GM12878 (cell line): Measurements from ENCODE around the gene TTYH3. TPM values are rescaled to one million over a fixed set of nuclear protein-coding genes. Genes with fewer than 3 reads are reported as not detected.

Experiments used
- ATAC-seq: fragments of 200-7000 bp; cut with Tn5 transposase; 3 replicates; pipeline ENCODE4 v1.9.1; 2020; ENCODE audit warnings: mild to moderate bottlenecking, moderate library complexity
- BruUV-seq: library from RNA; stranded (reverse); fragments of 400-500 nt; replicated peaks from 2 replicates; lab custom pipeline; 2021; lab: Mats Ljungman, UMichigan
- CTCF ChIA-PET: fragments of 300-600 bp; sonication (Branson Sonifier 250); formaldehyde crosslinking; extraction: SDS; loops from one replicate; lab custom pipeline; 2021; ENCODE audit warnings: inconsistent platforms; lab: Yijun Ruan, JAX
- POLR2A ChIA-PET: fragments of 350-600 bp; formaldehyde crosslinking; extraction: SDS; loops from one replicate; lab custom pipeline; 2021; ENCODE audit warnings: inconsistent platforms; lab: Charles Lee
- RAD21 ChIA-PET: fragments of 300-600 bp; sonication (Branson Sonifier 250); formaldehyde crosslinking; loops from one replicate; lab custom pipeline; 2023; ENCODE audit warnings: antibody characterized with exemption; ENCODE audit not compliant: unreplicated experiment; lab: Charles Lee
- SMC1A ChIA-PET: fragments of 300-600 bp; sonication (Branson Sonifier 250); formaldehyde crosslinking; loops from one replicate; lab custom pipeline; 2023; ENCODE audit not compliant: unreplicated experiment, uncharacterized antibody; lab: Charles Lee
- DNase-seq: peaks from one replicate; pipeline ENCODE4 v3.0.0-alpha.2; 2011; ENCODE audit warnings: low read depth, low spot score
- FAIRE-seq: peaks from 3 replicates; lab custom pipeline; 2011; peaks lifted over from hg19 to GRCh38; lab: Jason Lieb, UNC
- H2AFZ ChIP-seq: 2 replicates; pipeline ENCODE4 v1.6.0; 2011; ENCODE audit warnings: low read depth, low read length, control low read depth; ENCODE audit not compliant: control insufficient read depth
- H3K27ac ChIP-seq: 2 replicates; pipeline ENCODE4 v1.5.1; 2011; ENCODE audit warnings: control low read depth; ENCODE audit not compliant: control insufficient read depth, insufficient read depth
- H3K27me3 ChIP-seq, 2 experiments: replicated peaks in 1 of 2; 2 replicates each; pipeline versions ENCODE4 v1.6.0 to v1.6.1; 2011; ENCODE audit warnings: low read length in 1 of 2; ENCODE audit not compliant: control insufficient read depth in 2 of 2, insufficient read depth in 2 of 2
- H3K36me3 ChIP-seq, 2 experiments: 2 replicates each; pipeline ENCODE4 v1.5.1; 2011; ENCODE audit warnings: low read length in 1 of 2; ENCODE audit not compliant: control insufficient read depth in 2 of 2, insufficient read depth in 2 of 2
- H3K4me1 ChIP-seq: 2 replicates; pipeline ENCODE4 v1.6.1; 2011; ENCODE audit warnings: mild to moderate bottlenecking, low read length, moderate library complexity, mixed read lengths; ENCODE audit not compliant: control insufficient read depth, insufficient read depth
- H3K4me2 ChIP-seq: 2 replicates; pipeline ENCODE4 v1.6.0; 2011; ENCODE audit warnings: control low read depth; ENCODE audit not compliant: control insufficient read depth, insufficient read depth
- H3K4me3 ChIP-seq: fragments of 200-600 bp; sonication (generic); 2 replicates; pipeline ENCODE4 v1.5.1; 2016
- H3K79me2 ChIP-seq: 2 replicates; pipeline ENCODE4 v1.6.0; 2011; ENCODE audit warnings: low read length; ENCODE audit not compliant: control insufficient read depth, insufficient read depth
- H3K9ac ChIP-seq: 2 replicates; pipeline ENCODE4 v1.8.0; 2011; ENCODE audit warnings: low read length, control low read depth, mixed read lengths; ENCODE audit not compliant: control insufficient read depth, insufficient read depth
- H3K9me3 ChIP-seq: replicated peaks from 3 replicates; pipeline ENCODE4 v1.5.1; 2011; ENCODE audit warnings: mild to moderate bottlenecking, low read length; ENCODE audit not compliant: control insufficient read depth, insufficient read depth
- H4K20me1 ChIP-seq: 2 replicates; pipeline ENCODE4 v1.6.0; 2011; ENCODE audit not compliant: control insufficient read depth, insufficient read depth
- CBFB ChIP-seq: IDR thresholded peaks from 2 replicates; pipeline ENCODE4 v1.6.1; 2016; ENCODE audit warnings: antibody characterized with exemption, low read depth
- EGR1 ChIP-seq, 2 experiments: IDR thresholded peaks; 1 replicate in 1 of 2; 2 replicates in 1 of 2; pipeline ENCODE4 v1.6.1; 2011 to 2012; ENCODE audit warnings: low read depth in 2 of 2, low read length in 2 of 2, borderline replicate concordance in 1 of 2, mild to moderate bottlenecking in 1 of 2, moderate library complexity in 1 of 2
- ETV6 ChIP-seq, 2 experiments: fragments of 450-650 bp in 1 of 2; IDR thresholded peaks in 1 of 2; conservative IDR thresholded peaks in 1 of 2; 2 replicates each; pipeline ENCODE4 v1.6.1; 2014; ENCODE audit warnings: antibody characterized with exemption in 1 of 2, borderline replicate concordance in 1 of 2, low read depth in 1 of 2, mild to moderate bottlenecking in 1 of 2, moderate library complexity in 1 of 2
- GATAD2B ChIP-seq: fragments of 450-650 bp; conservative IDR thresholded peaks from 2 replicates; pipeline ENCODE4 v1.6.1; 2017; ENCODE audit warnings: low read depth, mild to moderate bottlenecking, moderate library complexity
- IRF3 ChIP-seq: fragments of 450-650 bp; IDR thresholded peaks from 2 replicates; pipeline ENCODE4 v1.6.1; 2014; ENCODE audit warnings: mild to moderate bottlenecking
- MYC ChIP-seq: IDR thresholded peaks from 2 replicates; pipeline ENCODE4 v1.6.1; 2011; ENCODE audit warnings: mild to moderate bottlenecking, low read length, moderate library complexity, inconsistent platforms; ENCODE audit not compliant: insufficient read depth, insufficient replicate concordance, insufficient read length, severe bottlenecking
- PAX8 ChIP-seq: fragments of 450-650 bp; IDR thresholded peaks from 2 replicates; pipeline ENCODE4 v1.6.1; 2017; ENCODE audit warnings: mild to moderate bottlenecking, moderate library complexity
- POLR2AphosphoS2 ChIP-seq: IDR thresholded peaks from 2 replicates; pipeline ENCODE4 v1.6.1; 2011; ENCODE audit warnings: low read depth, mild to moderate bottlenecking, low read length, improper control_type of control experiment, moderate library complexity
- SMARCA5 ChIP-seq: fragments of 450-650 bp; IDR thresholded peaks from 2 replicates; pipeline ENCODE4 v1.6.1; 2017; ENCODE audit warnings: mild to moderate bottlenecking
- SMC3 ChIP-seq: IDR thresholded peaks from 2 replicates; pipeline ENCODE4 v1.6.1; 2011; ENCODE audit warnings: low read length, improper control_type of control experiment, borderline replicate concordance
- SP1 ChIP-seq: IDR thresholded peaks from one replicate; pipeline ENCODE4 v1.6.1; 2011; ENCODE audit warnings: low read depth, low read length
- SPI1 ChIP-seq: IDR thresholded peaks from 2 replicates; pipeline ENCODE4 v1.6.1; 2011; ENCODE audit warnings: low read depth, mild to moderate bottlenecking, low read length, moderate library complexity, borderline replicate concordance; ENCODE audit not compliant: insufficient read depth
- SREBF2 ChIP-seq: IDR thresholded peaks from 2 replicates; pipeline ENCODE4 v1.6.1; 2012; ENCODE audit warnings: mild to moderate bottlenecking, low read length
- WGBS: methylation state at CpG from one replicate; pipeline ENCODE4 v1.1.6; 2016; ENCODE audit warnings: low lambda C conversion rate; ENCODE audit not compliant: insufficient replicate concordance, insufficient coverage; ENCODE audit errors: missing lambda C conversion rate; 5-methylcytosine and 5-hydroxymethylcytosine counted together
- in situ Hi-C: fragments of 300-500 bp; cut with MboI; formaldehyde crosslinking; loops from 9 replicates; pipeline ENCODE4 v1.14.3; 2018; ENCODE audit warnings: mixed read lengths
- intact Hi-C: fragments of 100-400 bp; cut with micrococcal nuclease; formaldehyde crosslinking; loops from one replicate; pipeline ENCODE4 v1.14.2; 2022; ENCODE audit not compliant: unreplicated experiment
- polyA plus RNA-seq, 11 experiments: library from polyadenylated mRNA; depleted of rRNA in 4 of 11; unstranded in 6 of 11; stranded (reverse) in 5 of 11; fragments of >200 nt; fragmentation: Nextera tagmentation in 4 of 11; fragmentation: Illumina TruSeq in 1 of 11; extraction: Ambion mirVana in 4 of 11; extraction: Trizol in 1 of 11; gene quantifications; 1 replicate in 1 of 11; 2 replicates in 10 of 11; pipeline versions ENCODE4 v1.2.1 to v1.2.3, GENCODE V29; 2011 to 2016; ENCODE audit warnings: inconsistent platforms in 2 of 11, missing spikeins in 2 of 11, low read depth in 1 of 11
- total RNA-seq, 4 experiments: library from RNA; depleted of rRNA in 3 of 4; stranded (reverse); fragments of >200 nt in 3 of 4; fragmentation: Illumina TruSeq in 1 of 4; extraction: Trizol in 1 of 4; gene quantifications; 2 replicates each; pipeline versions ENCODE4 v1.2.1 to v1.2.3, GENCODE V29; 2013 to 2021
- TF ChIP-seq, protein P1 (sequence below): fragments of 450-650 bp; IDR thresholded peaks from 2 replicates; pipeline ENCODE4 v1.6.1; 2017; ENCODE audit warnings: antibody characterized with exemption, mild to moderate bottlenecking, moderate library complexity

The TTYH3 gene
- total and polyA plus RNA-seq, 10 of the 15 experiments (the other 5 are each of a cell fraction or from before 2014, with no cell fraction given), result 0.79 to 71.4 (median 10.5) TPM

DNA sequence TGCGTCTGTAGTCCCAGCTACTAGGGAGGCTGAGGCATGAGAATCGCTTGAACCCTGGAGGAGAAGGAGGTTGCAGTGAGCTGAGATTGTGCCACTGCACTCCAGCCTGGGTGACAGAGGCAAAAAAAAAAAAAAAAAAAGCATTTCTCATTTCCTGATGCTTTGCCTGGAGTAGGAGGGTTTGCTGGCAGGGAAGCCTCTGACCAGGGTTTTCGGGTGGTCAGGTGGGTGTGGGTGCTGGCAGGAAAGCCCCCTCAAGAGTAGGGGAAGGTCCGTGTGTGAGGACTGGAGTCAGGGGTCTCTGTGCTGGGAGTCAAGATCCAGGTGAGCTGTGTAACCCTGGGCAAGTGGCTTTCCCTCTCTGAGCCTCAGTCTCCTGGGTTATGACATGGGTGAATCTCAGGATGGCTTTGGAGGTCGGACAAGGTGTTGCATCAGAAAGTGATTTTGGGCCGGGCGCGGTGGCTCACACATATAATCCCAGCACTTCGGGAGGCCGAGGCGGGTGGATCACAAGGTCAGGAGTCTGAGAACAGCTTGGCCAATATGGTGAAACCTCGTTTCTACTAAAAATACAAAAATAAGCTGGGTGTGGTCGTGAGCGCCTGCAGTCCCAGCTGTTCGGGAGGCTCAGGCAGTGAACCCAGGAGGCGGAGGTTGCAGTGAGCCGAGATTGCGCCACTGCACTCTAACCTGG, 59.4 kb downstream of the TTYH3 start:
- RAD21 ChIA-PET, result interaction anchor here (2.2 kb wide), 1 partner anchor 19 kb away, joined by 5 read pairs; no protein-coding TSS in a partner anchor
- H3K27me3 ChIP-seq, result peaks cover 3 to 7% of the 10 kb centered on the region in 2 experiments; a peak in 3 of 4 replicates
- H3K4me3 ChIP-seq, result no peak overlapping the region
- H3K9me3 ChIP-seq, result no peaks in the 10 kb centered on the region
- FAIRE-seq (no peak), DNase-seq (no peak), ATAC-seq (no peak)
- H3K36me3 ChIP-seq, result no peaks in the 10 kb centered on the region
- POLR2A ChIA-PET, result interaction anchor here (0.6 to 1.5 kb wide), 4 partner anchors 13 to 38 kb away, joined by 3 to 6 read pairs (median 4); no protein-coding TSS in a partner anchor
- BruUV-seq, result no TSS peak
- no peak overlapping the region for H3K9ac ChIP-seq
- WGBS, result 76% methylated on average over 18 of the region's 18 CpGs
- H3K27ac ChIP-seq, result no peak overlapping the region
- TF ChIP-seq MYC (no peak), GATAD2B (no peak), SREBF2 (no peak), SP1 (no peak), POLR2AphosphoS2 (no peak), SMARCA5 (no peak), CBFB (no peak), ETV6 (conservative IDR thresholded peaks at IDR 0.05 in 1 of 2, IDR thresholded peaks at IDR 0.05 in 1 of 2; ENCODE audit: borderline replicate concordance in 1 of 2, low read depth in 1 of 2) (no peak), EGR1 (IDR thresholded peaks at IDR 0.05; ENCODE audit: borderline replicate concordance in 1 of 2, low read depth in 2 of 2, low read length in 2 of 2) (no peak), PAX8 (no peak), SMC3 (no peak), IRF3 (no peak), SPI1 (no peak)
- TF ChIP-seq, protein P1, sequence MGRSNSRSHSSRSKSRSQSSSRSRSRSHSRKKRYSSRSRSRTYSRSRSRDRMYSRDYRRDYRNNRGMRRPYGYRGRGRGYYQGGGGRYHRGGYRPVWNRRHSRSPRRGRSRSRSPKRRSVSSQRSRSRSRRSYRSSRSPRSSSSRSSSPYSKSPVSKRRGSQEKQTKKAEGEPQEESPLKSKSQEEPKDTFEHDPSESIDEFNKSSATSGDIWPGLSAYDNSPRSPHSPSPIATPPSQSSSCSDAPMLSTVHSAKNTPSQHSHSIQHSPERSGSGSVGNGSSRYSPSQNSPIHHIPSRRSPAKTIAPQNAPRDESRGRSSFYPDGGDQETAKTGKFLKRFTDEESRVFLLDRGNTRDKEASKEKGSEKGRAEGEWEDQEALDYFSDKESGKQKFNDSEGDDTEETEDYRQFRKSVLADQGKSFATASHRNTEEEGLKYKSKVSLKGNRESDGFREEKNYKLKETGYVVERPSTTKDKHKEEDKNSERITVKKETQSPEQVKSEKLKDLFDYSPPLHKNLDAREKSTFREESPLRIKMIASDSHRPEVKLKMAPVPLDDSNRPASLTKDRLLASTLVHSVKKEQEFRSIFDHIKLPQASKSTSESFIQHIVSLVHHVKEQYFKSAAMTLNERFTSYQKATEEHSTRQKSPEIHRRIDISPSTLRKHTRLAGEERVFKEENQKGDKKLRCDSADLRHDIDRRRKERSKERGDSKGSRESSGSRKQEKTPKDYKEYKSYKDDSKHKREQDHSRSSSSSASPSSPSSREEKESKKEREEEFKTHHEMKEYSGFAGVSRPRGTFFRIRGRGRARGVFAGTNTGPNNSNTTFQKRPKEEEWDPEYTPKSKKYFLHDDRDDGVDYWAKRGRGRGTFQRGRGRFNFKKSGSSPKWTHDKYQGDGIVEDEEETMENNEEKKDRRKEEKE, result no peak
- in situ Hi-C loops, result no loop called here
- no peaks in the 10 kb centered on the region; the same call in 1 of the 2 replicates for H4K20me1 ChIP-seq
- peaks cover 27% of the 10 kb centered on the region for H3K4me1 ChIP-seq
- intact Hi-C loops, result no loop called here
- no peaks in the 10 kb centered on the region for H3K79me2 ChIP-seq
- no peak overlapping the region for H2AFZ ChIP-seq
- SMC1A ChIA-PET, result interaction anchor here (0.9 to 5.8 kb wide), 2 partner anchors 19 to 82 kb away, joined by 4 to 49 read pairs; no protein-coding TSS in a partner anchor
- CTCF ChIA-PET, result interaction anchor here (0.9 to 3.1 kb wide), 4 partner anchors 19 to 124 kb away, joined by 3 to 56 read pairs (median 4); no protein-coding TSS in a partner anchor
- H3K4me2 ChIP-seq, result no peak overlapping the region
